ENCODE results near the gene BSN. TPM values are rescaled to one million over a fixed set of nuclear protein-coding genes. Genes with fewer than 3 reads are reported as not detected.

The BSN gene
- total and polyA plus RNA-seq, 2 of the 4 experiments (the other 2 are of a cell fraction), result under 0.01 to 0.03 TPM

DNA sequence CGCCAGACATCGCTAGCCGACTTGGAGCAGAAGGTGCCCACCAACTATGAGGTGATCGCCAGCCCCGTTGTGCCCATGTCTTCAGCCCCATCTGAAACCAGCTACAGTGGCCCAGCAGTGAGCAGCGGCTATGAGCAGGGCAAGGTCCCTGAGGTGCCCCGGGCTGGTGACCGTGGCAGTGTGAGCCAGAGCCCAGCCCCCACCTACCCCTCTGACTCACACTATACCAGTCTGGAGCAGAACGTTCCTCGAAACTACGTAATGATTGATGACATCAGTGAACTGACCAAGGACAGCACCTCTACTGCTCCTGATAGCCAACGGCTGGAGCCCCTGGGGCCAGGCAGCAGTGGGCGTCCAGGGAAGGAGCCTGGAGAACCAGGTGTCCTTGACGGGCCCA is 107.0 kb downstream of the BSN start:
- Histone ChIP-seq H2AK5ac (ENCODE audit: low read depth, low read length) (no peak overlapping the region), H3K23ac (ENCODE audit: low read depth, low read length) (no peak overlapping the region), H3K18ac (ENCODE audit: low read depth, low read length) (no peak overlapping the region), H2AFZ (replicated peaks; ENCODE audit: low read length, poor library complexity) (no peak overlapping the region), H2BK15ac (ENCODE audit: low read depth, low read length) (no peak overlapping the region), H3K79me1 (ENCODE audit: low read depth in 1 of 2, low read length in 2 of 2) (no peaks in the 10 kb centered on the region), H3K36me3 (ENCODE audit: control insufficient read depth, insufficient read depth, low read length) (no peaks in the 10 kb centered on the region), H4K20me1 (ENCODE audit: insufficient read depth, low read length) (no peaks in the 10 kb centered on the region; the same call in 1 of the 2 replicates), H2BK5ac (ENCODE audit: low read depth, low read length, poor library complexity, severe bottlenecking) (no peak overlapping the region), H3K9me1 (ENCODE audit: insufficient read depth, low read length) (no peaks in the 10 kb centered on the region), H4K5ac (ENCODE audit: low read depth, low read length) (no peak overlapping the region), H3K27me3 (ENCODE audit: control insufficient read depth, insufficient read depth, low read length) (peaks cover 34% of the 10 kb centered on the region), H3K4me2 (ENCODE audit: low read depth, low read length) (no peak overlapping the region), H3K4ac (ENCODE audit: low read depth, low read length) (no peak overlapping the region), H3K14ac (replicated peaks; ENCODE audit: low read depth, low read length) (no peak overlapping the region), H3K4me3 (ENCODE audit: insufficient read depth, low read depth, low read length) (no peak overlapping the region), H2AK9ac (replicated peaks; ENCODE audit: low read depth, low read length, poor library complexity) (no peak overlapping the region), H2BK20ac (ENCODE audit: low read depth, low read length) (no peak overlapping the region), H4K8ac (ENCODE audit: low read depth in 2 of 2, low read length in 2 of 2) (no peak overlapping the region), H2BK120ac (ENCODE audit: low read depth, low read length) (no peak overlapping the region), H4K91ac (ENCODE audit: insufficient read depth, low read depth, low read length) (no peak overlapping the region), H3K9me3 (ENCODE audit: control insufficient read depth, insufficient read depth, low read length) (no peaks in the 10 kb centered on the region), H3K56ac (ENCODE audit: extremely low read depth, insufficient read depth, low read length) (no peak overlapping the region), H3K9ac (ENCODE audit: low read depth, low read length) (no peak overlapping the region), H3K4me1 (ENCODE audit: control insufficient read depth, insufficient read depth, low read length) (no peaks in the 10 kb centered on the region), H3K27ac (ENCODE audit: insufficient read depth, low read length) (no peak overlapping the region)
- DNase-seq (no peak), ATAC-seq (ENCODE audit: low read depth) (no peak)
- in situ Hi-C loops (cut with MboI; ENCODE audit: low sequenced_read_pairs) (no loop called here), intact Hi-C loops (cut with micrococcal nuclease) (no loop called here), dilution Hi-C loops (cut with HindIII; ENCODE audit: low sequenced_read_pairs, unreplicated experiment) (no loop called here)
- 96% methylated on average over 8 of the region's 14 CpGs; no CpG with 5 or more reads in 1 of the 2 experiments for WGBS, 2 experiments (ENCODE audit: extremely low coverage in 2 of 2, insufficient read length in 1 of 2)
- ChIA-PET POLR2A (ENCODE audit: unreplicated experiment) (no interaction called here), CTCF (no interaction called here)
- no TSS peak for BruUV-seq (replicated peaks)
- TF ChIP-seq RFX5 (IDR thresholded peaks at IDR 0.05; ENCODE audit: low read depth, low read length), result no peak
- TF ChIP-seq MAFK (IDR thresholded peaks at IDR 0.05; ENCODE audit: low read depth, low read length), result no peak
- TF ChIP-seq, protein P1, sequence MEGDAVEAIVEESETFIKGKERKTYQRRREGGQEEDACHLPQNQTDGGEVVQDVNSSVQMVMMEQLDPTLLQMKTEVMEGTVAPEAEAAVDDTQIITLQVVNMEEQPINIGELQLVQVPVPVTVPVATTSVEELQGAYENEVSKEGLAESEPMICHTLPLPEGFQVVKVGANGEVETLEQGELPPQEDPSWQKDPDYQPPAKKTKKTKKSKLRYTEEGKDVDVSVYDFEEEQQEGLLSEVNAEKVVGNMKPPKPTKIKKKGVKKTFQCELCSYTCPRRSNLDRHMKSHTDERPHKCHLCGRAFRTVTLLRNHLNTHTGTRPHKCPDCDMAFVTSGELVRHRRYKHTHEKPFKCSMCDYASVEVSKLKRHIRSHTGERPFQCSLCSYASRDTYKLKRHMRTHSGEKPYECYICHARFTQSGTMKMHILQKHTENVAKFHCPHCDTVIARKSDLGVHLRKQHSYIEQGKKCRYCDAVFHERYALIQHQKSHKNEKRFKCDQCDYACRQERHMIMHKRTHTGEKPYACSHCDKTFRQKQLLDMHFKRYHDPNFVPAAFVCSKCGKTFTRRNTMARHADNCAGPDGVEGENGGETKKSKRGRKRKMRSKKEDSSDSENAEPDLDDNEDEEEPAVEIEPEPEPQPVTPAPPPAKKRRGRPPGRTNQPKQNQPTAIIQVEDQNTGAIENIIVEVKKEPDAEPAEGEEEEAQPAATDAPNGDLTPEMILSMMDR (conservative IDR thresholded peaks at IDR 0.05; ENCODE audit: low read depth, low read length), result no peak
- no peak for TF ChIP-seq NFE2L2 (IDR thresholded peaks at IDR 0.05; ENCODE audit: low read depth, low read length)
- no peak for TF ChIP-seq CHD1 (IDR thresholded peaks at IDR 0.05; ENCODE audit: low read depth, low read length)
- TF ChIP-seq SMC3 (IDR thresholded peaks at IDR 0.05; ENCODE audit: low read depth, low read length), result no peak
- TF ChIP-seq, protein P2, sequence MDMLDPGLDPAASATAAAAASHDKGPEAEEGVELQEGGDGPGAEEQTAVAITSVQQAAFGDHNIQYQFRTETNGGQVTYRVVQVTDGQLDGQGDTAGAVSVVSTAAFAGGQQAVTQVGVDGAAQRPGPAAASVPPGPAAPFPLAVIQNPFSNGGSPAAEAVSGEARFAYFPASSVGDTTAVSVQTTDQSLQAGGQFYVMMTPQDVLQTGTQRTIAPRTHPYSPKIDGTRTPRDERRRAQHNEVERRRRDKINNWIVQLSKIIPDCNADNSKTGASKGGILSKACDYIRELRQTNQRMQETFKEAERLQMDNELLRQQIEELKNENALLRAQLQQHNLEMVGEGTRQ (IDR thresholded peaks at IDR 0.05; ENCODE audit: low read depth, low read length), result no peak
- no peak for TF ChIP-seq FOS (IDR thresholded peaks at IDR 0.05; ENCODE audit: low read depth, low read length)
- TF ChIP-seq RCOR1 (IDR thresholded peaks at IDR 0.05; ENCODE audit: insufficient replicate concordance, low read length), result no peak
- TF ChIP-seq BHLHE40 (IDR thresholded peaks at IDR 0.05; ENCODE audit: low read depth, low read length), result no peak
- no peak for TF ChIP-seq RAD21 (IDR thresholded peaks at IDR 0.05; ENCODE audit: low read length)
- TF ChIP-seq MXI1 (IDR thresholded peaks at IDR 0.05; ENCODE audit: borderline replicate concordance, low read depth, low read length), result no peak
- no peak for TF ChIP-seq CEBPB (IDR thresholded peaks at IDR 0.05; ENCODE audit: low read depth, low read length)
- TF ChIP-seq MAZ (IDR thresholded peaks at IDR 0.05; ENCODE audit: borderline replicate concordance, low read depth, low read length), result no peak
- TF ChIP-seq, protein P3, sequence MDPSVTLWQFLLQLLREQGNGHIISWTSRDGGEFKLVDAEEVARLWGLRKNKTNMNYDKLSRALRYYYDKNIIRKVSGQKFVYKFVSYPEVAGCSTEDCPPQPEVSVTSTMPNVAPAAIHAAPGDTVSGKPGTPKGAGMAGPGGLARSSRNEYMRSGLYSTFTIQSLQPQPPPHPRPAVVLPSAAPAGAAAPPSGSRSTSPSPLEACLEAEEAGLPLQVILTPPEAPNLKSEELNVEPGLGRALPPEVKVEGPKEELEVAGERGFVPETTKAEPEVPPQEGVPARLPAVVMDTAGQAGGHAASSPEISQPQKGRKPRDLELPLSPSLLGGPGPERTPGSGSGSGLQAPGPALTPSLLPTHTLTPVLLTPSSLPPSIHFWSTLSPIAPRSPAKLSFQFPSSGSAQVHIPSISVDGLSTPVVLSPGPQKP (IDR thresholded peaks at IDR 0.05; ENCODE audit: borderline replicate concordance, low read depth, low read length), result no peak
- no peak for TF ChIP-seq POLR2A (IDR thresholded peaks at IDR 0.05; ENCODE audit: low read depth, low read length)

Data from IMR-90 (cell line).